ENCODE results near the gene PLA2G2C.

Gene PLA2G2C

GRCh38 chr1:20199403-20199802, 13.1 kb upstream of the PLA2G2C start:
- TF ChIP-seq FOXP2 (optimal IDR thresholded peaks at IDR 0.05; ENCODE audit: control extremely low read depth, extremely low read length, insufficient read depth) = no peak
- Histone ChIP-seq H3K9me3 (ENCODE audit: low read depth, low read length) (no peaks in the 10 kb centered on the region), H3K9ac (ENCODE audit: insufficient read length) (no peak overlapping the region), H3K36me3 (ENCODE audit: insufficient read depth, low read length) (no peaks in the 10 kb centered on the region), H3K4me3 (no peak overlapping the region), H3K27ac (no peak overlapping the region)
- no peak for DNase-seq (ENCODE audit: low read depth, low spot score)

- H3K27ac ChIP-seq = no peak overlapping the region
- no peaks in the 10 kb centered on the region for H3K36me3 ChIP-seq (ENCODE audit: insufficient read depth, low read length)
- no peak for DNase-seq (ENCODE audit: low read depth, low spot score)
- no peaks in the 10 kb centered on the region for H3K9me3 ChIP-seq (ENCODE audit: low read depth, low read length)
- H3K9ac ChIP-seq (ENCODE audit: insufficient read length) = no peak overlapping the region
- H3K4me3 ChIP-seq = no peak overlapping the region
- TF ChIP-seq FOXP2 (optimal IDR thresholded peaks at IDR 0.05; ENCODE audit: control extremely low read depth, extremely low read length, insufficient read depth) = no peak
- TF ChIP-seq POLR2AphosphoS5 (IDR thresholded peaks at IDR 0.05; ENCODE audit: borderline replicate concordance, low read depth, low read length) = no peak
These were observed 12.6 kb upstream of the PLA2G2C start for GRCh38 chr1:20198918-20199317.

- Histone ChIP-seq H3K36me3 (ENCODE audit: insufficient read depth, low read length) (no peaks in the 10 kb centered on the region), H3K4me3 (no peak overlapping the region), H3K9ac (ENCODE audit: insufficient read length) (no peak overlapping the region), H3K27ac (no peak overlapping the region), H3K9me3 (ENCODE audit: low read depth, low read length) (no peaks in the 10 kb centered on the region)
- DNase-seq (ENCODE audit: low read depth, low spot score) = no peak
- no peak for TF ChIP-seq EZH2 (IDR thresholded peaks at IDR 0.05)
- TF ChIP-seq FOXP2 (optimal IDR thresholded peaks at IDR 0.05; ENCODE audit: control extremely low read depth, extremely low read length, insufficient read depth) = no peak
- no peak for TF ChIP-seq POLR2AphosphoS5 (IDR thresholded peaks at IDR 0.05; ENCODE audit: borderline replicate concordance, low read depth, low read length)
These were observed 12.0 kb upstream of the PLA2G2C start for GRCh38 chr1:20198296-20198695.

GRCh38 chr1:20197329-20197791, 11.0 kb upstream of the PLA2G2C start:
- no peak overlapping the region for H3K27ac ChIP-seq
- no peak for TF ChIP-seq FOXP2 (optimal IDR thresholded peaks at IDR 0.05; ENCODE audit: control extremely low read depth, extremely low read length, insufficient read depth)
- no peak for TF ChIP-seq POLR2AphosphoS5 (IDR thresholded peaks at IDR 0.05; ENCODE audit: borderline replicate concordance, low read depth, low read length)
- TF ChIP-seq EZH2 (IDR thresholded peaks at IDR 0.05) = no peak
- H3K4me3 ChIP-seq = no peak overlapping the region
- DNase-seq (ENCODE audit: low read depth, low spot score) = no peak
- no peaks in the 10 kb centered on the region for H3K9me3 ChIP-seq (ENCODE audit: low read depth, low read length)
- H3K9ac ChIP-seq (ENCODE audit: insufficient read length) = no peak overlapping the region
- no peaks in the 10 kb centered on the region for H3K36me3 ChIP-seq (ENCODE audit: insufficient read depth, low read length)

- Histone ChIP-seq H3K9ac (ENCODE audit: insufficient read length) (no peak overlapping the region), H3K27ac (no peak overlapping the region), H3K36me3 (ENCODE audit: insufficient read depth, low read length) (no peaks in the 10 kb centered on the region), H3K4me3 (no peak overlapping the region), H3K9me3 (ENCODE audit: low read depth, low read length) (no peaks in the 10 kb centered on the region)
- no peak for DNase-seq (ENCODE audit: low read depth, low spot score)
- TF ChIP-seq EZH2 (IDR thresholded peaks at IDR 0.05) = no peak
- no peak for TF ChIP-seq POLR2AphosphoS5 (IDR thresholded peaks at IDR 0.05; ENCODE audit: borderline replicate concordance, low read depth, low read length)
- TF ChIP-seq FOXP2 (optimal IDR thresholded peaks at IDR 0.05; ENCODE audit: control extremely low read depth, extremely low read length, insufficient read depth) = no peak
These were observed 9.1 kb upstream of the PLA2G2C start for GRCh38 chr1:20195462-20195780.

GRCh38 chr1:20194757-20195461, 8.6 kb upstream of the PLA2G2C start:
- DNase-seq (ENCODE audit: low read depth, low spot score) = no peak

GRCh38 chr1:20194224-20194623, 7.9 kb upstream of the PLA2G2C start:
- Histone ChIP-seq H3K36me3 (ENCODE audit: insufficient read depth, low read length) (no peaks in the 10 kb centered on the region), H3K27ac (no peak overlapping the region), H3K4me3 (no peak overlapping the region), H3K9ac (ENCODE audit: insufficient read length) (no peak overlapping the region), H3K9me3 (ENCODE audit: low read depth, low read length) (no peaks in the 10 kb centered on the region)
- TF ChIP-seq POLR2AphosphoS5 (IDR thresholded peaks at IDR 0.05; ENCODE audit: borderline replicate concordance, low read depth, low read length) = no peak
- no peak for TF ChIP-seq EZH2 (IDR thresholded peaks at IDR 0.05)
- TF ChIP-seq FOXP2 (optimal IDR thresholded peaks at IDR 0.05; ENCODE audit: control extremely low read depth, extremely low read length, insufficient read depth) = no peak
- no peak for DNase-seq (ENCODE audit: low read depth, low spot score)

More at GRCh38 chr1:20194757-20195461, 8.6 kb upstream of the PLA2G2C start:
- TF ChIP-seq POLR2AphosphoS5 (IDR thresholded peaks at IDR 0.05; ENCODE audit: borderline replicate concordance, low read depth, low read length) (no peak), EZH2 (IDR thresholded peaks at IDR 0.05) (no peak), FOXP2 (optimal IDR thresholded peaks at IDR 0.05; ENCODE audit: control extremely low read depth, extremely low read length, insufficient read depth) (no peak)
- Histone ChIP-seq H3K27ac (no peak overlapping the region), H3K9me3 (ENCODE audit: low read depth, low read length) (no peaks in the 10 kb centered on the region), H3K4me3 (no peak overlapping the region), H3K9ac (ENCODE audit: insufficient read length) (no peak overlapping the region), H3K36me3 (ENCODE audit: insufficient read depth, low read length) (no peaks in the 10 kb centered on the region)

GRCh38 chr1:20192871-20193411, 6.6 kb upstream of the PLA2G2C start:
- H3K9me3 ChIP-seq (ENCODE audit: low read depth, low read length) = no peaks in the 10 kb centered on the region
- no peak overlapping the region for H3K9ac ChIP-seq (ENCODE audit: insufficient read length)
- H3K27ac ChIP-seq = no peak overlapping the region
- TF ChIP-seq FOXP2 (optimal IDR thresholded peaks at IDR 0.05; ENCODE audit: control extremely low read depth, extremely low read length, insufficient read depth) (no peak), POLR2AphosphoS5 (IDR thresholded peaks at IDR 0.05; ENCODE audit: borderline replicate concordance, low read depth, low read length) (no peak), EZH2 (IDR thresholded peaks at IDR 0.05) (no peak)
- DNase-seq (ENCODE audit: low read depth, low spot score) = no peak
- H3K4me3 ChIP-seq = no peak overlapping the region
- H3K36me3 ChIP-seq (ENCODE audit: insufficient read depth, low read length) = no peaks in the 10 kb centered on the region

- H3K9me3 ChIP-seq (ENCODE audit: low read depth, low read length) = no peaks in the 10 kb centered on the region
- no peak overlapping the region for H3K9ac ChIP-seq (ENCODE audit: insufficient read length)
- no peak for TF ChIP-seq EZH2 (IDR thresholded peaks at IDR 0.05)
- H3K27ac ChIP-seq = no peak overlapping the region
- no peak overlapping the region for H3K4me3 ChIP-seq
- H3K36me3 ChIP-seq (ENCODE audit: insufficient read depth, low read length) = no peaks in the 10 kb centered on the region
- no peak for DNase-seq (ENCODE audit: low read depth, low spot score)
These were observed 6.0 kb upstream of the PLA2G2C start for GRCh38 chr1:20192364-20192763.
